ENCODE measurements around the gene S100P.

The S100P gene

DNA sequence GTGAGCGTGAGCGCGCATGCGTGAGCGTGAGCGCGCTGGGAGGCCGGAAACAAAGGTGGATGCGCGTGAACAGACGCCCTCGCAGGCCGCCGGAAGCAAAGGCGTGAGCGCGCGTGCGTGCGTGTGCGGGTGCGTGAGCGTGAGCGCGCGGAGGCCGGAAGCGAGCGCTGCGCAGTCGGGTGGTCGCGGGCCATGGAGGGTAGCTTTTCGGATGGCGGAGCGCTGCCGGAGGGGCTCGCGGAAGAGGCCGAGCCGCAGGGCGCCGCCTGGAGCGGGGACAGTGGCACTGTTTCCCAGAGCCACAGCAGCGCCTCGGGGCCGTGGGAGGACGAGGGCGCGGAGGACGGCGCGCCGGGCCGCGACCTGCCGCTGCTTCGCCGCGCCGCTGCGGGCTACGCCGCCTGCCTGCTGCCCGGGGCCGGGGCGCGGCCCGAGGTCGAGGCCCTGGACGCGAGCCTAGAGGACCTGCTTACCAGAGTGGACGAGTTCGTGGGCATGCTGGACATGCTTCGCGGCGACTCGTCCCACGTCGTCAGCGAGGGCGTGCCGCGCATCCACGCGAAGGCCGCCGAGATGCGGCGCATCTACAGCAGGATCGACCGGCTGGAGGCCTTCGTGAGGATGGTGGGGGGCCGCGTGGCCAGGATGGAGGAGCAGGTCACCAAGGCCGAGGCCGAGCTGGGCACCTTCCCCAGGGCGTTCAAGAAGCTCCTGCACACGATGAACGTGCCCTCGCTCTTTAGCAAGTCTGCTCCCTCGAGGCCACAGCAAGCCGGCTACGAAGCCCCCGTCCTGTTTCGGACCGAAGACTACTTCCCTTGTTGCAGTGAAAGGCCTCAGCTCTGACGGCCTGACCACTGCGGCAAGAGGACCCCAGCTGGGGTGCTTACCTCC is 22.6 kb downstream of the S100P start, which contains the start of gene BLOC1S4:
Gene BLOC1S4, plus strand, starts transcription at position 157 of the 894 bp plus-strand sequence. Its CDS starts 36 bp downstream, at position 193.
- Histone ChIP-seq H3K36me3 (ENCODE audit: insufficient read depth, low read length) (no peaks in the 10 kb centered on the region; the same call in 1 of the 2 replicates), H4K20me1 (ENCODE audit: insufficient read depth, low read length) (no peaks in the 10 kb centered on the region), H3K9me3 (ENCODE audit: low read length) (0 out of 2 replicates have a peak, but pooled peaks cover under 1% of the 10 kb centered on the region), H3K4me2 (ENCODE audit: low read length) (peak within 1 kb of the TSS; percentile 78), H3F3A (ENCODE audit: insufficient read depth, low read length) (no peaks in the 10 kb centered on the region), H3K27me3 (ENCODE audit: insufficient read depth, low read length) (no peaks in the 10 kb centered on the region), H3K27ac (ENCODE audit: low read depth, low read length, poor library complexity, severe bottlenecking) (no peak within 1 kb of the TSS), H3K4me1 (ENCODE audit: insufficient read depth, low read length, severe bottlenecking) (peaks cover 17% of the 10 kb centered on the region), H3K9ac (ENCODE audit: low read length) (peak within 1 kb of the TSS; percentile 83), H3K4me3 (ENCODE audit: low read depth, low read length, poor library complexity, severe bottlenecking) (peak within 1 kb of the TSS; percentile 83), H3K9me2 (ENCODE audit: low read depth, low read length) (no peaks in the 10 kb centered on the region), H3K79me2 (ENCODE audit: insufficient read depth, low read length) (no peaks in the 10 kb centered on the region), H2AFZ (ENCODE audit: low read length) (peak within 1 kb of the TSS; percentile 74; the same call in 1 of the 2 replicates)
- TF ChIP-seq EZH2 (IDR thresholded peaks at IDR 0.05; ENCODE audit: borderline replicate concordance, low read length): no peak
- TF ChIP-seq, protein P1, sequence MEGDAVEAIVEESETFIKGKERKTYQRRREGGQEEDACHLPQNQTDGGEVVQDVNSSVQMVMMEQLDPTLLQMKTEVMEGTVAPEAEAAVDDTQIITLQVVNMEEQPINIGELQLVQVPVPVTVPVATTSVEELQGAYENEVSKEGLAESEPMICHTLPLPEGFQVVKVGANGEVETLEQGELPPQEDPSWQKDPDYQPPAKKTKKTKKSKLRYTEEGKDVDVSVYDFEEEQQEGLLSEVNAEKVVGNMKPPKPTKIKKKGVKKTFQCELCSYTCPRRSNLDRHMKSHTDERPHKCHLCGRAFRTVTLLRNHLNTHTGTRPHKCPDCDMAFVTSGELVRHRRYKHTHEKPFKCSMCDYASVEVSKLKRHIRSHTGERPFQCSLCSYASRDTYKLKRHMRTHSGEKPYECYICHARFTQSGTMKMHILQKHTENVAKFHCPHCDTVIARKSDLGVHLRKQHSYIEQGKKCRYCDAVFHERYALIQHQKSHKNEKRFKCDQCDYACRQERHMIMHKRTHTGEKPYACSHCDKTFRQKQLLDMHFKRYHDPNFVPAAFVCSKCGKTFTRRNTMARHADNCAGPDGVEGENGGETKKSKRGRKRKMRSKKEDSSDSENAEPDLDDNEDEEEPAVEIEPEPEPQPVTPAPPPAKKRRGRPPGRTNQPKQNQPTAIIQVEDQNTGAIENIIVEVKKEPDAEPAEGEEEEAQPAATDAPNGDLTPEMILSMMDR (IDR thresholded peaks at IDR 0.05; ENCODE audit: low read length): no peak

DNA sequence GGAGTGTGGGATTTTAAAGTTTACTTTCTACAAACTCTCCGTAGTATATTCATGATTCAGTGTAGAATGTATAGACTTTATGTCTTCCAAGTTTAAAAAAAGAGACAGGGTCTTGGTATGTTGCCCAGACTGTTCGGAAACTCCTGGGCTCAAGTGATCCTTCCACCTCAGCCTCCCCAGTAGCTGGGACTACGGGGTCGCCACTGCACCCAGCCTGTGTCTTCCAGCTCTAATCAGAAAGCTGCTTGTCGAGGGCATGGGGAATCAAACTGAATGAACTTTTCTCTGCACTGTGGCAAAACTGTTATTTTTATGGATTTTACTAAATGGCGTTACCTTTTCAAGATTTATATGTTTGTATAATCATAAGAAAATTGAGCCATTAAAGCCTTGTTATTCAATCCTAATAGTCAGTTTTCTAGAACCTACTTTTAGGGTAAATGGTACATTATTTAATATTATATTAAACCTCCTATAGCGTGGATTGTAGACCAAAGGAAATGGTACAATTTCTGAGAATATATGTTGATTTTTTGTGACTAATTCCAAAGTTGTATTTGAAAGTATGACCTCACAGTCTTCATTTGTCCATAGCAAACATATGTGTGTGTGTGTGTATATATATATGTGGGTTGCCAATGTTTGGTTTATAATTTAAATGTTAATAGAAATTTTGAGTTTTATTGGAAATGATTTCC is 23.4 kb downstream of the S100P start:
- Histone ChIP-seq H3K36me3 (ENCODE audit: insufficient read depth, low read length) (no peaks in the 10 kb centered on the region; the same call in 1 of the 2 replicates), H3K9ac (ENCODE audit: low read length) (peak overlapping the region; percentile 83), H2AFZ (ENCODE audit: low read length) (no peak overlapping the region), H3K9me3 (ENCODE audit: low read length) (no peaks in the 10 kb centered on the region), H3K79me2 (ENCODE audit: insufficient read depth, low read length) (no peaks in the 10 kb centered on the region), H3K27me3 (ENCODE audit: insufficient read depth, low read length) (no peaks in the 10 kb centered on the region), H3K4me1 (ENCODE audit: insufficient read depth, low read length, severe bottlenecking) (peaks cover 17% of the 10 kb centered on the region), H3K4me2 (ENCODE audit: low read length) (peak overlapping the region; percentile 78), H3F3A (ENCODE audit: insufficient read depth, low read length) (no peaks in the 10 kb centered on the region), H3K27ac (ENCODE audit: low read depth, low read length, poor library complexity, severe bottlenecking) (no peak overlapping the region), H3K4me3 (ENCODE audit: low read depth, low read length, poor library complexity, severe bottlenecking) (peak overlapping the region; percentile 83), H3K9me2 (ENCODE audit: low read depth, low read length) (no peaks in the 10 kb centered on the region), H4K20me1 (ENCODE audit: insufficient read depth, low read length) (no peaks in the 10 kb centered on the region)
- TF ChIP-seq EZH2 (IDR thresholded peaks at IDR 0.05; ENCODE audit: borderline replicate concordance, low read length): no peak
- TF ChIP-seq, protein P1 (IDR thresholded peaks at IDR 0.05; ENCODE audit: low read length): no peak

DNA sequence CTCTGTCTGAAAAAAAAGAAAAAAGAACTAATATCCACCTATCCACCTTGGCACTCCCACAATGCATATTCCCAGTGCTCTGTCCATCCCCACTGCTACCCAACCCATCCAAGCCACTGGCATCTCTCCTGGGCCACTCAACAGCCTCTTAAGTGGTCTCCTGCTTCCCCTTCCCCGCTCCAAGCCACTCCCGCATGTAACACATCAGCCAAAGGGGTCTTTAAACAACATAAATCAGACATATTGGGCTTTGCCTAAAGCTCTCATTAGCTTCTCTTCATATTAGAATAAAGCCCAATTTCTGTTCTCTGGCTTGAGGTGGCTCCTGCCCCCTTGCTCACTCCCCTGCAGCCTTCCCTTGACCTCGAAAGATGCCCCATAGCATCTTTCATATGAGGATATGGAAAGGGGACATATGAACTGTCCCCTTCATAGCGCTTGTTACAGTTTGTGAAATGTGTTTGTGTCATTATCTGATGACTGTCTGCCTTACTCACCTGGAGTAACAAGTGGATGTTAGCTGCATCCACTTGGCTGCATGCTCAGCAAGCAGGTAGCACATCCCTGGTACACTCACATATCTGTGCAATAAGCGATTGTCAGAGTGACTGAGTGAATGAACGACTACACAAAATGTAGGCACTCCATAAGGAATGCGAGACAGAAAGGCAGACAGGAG is 25.4 kb downstream of the S100P start:
- H3K79me2 ChIP-seq (ENCODE audit: insufficient read depth, low read length): no peaks in the 10 kb centered on the region
- H3K27me3 ChIP-seq (ENCODE audit: insufficient read depth, low read length): no peaks in the 10 kb centered on the region
- H3K4me3 ChIP-seq (ENCODE audit: low read depth, low read length, poor library complexity, severe bottlenecking): no peak overlapping the region
- H3K9me2 ChIP-seq (ENCODE audit: low read depth, low read length): no peaks in the 10 kb centered on the region
- no peaks in the 10 kb centered on the region for H3K9me3 ChIP-seq (ENCODE audit: low read length)
- no peak overlapping the region for H2AFZ ChIP-seq (ENCODE audit: low read length)
- no peak overlapping the region for H3K27ac ChIP-seq (ENCODE audit: low read depth, low read length, poor library complexity, severe bottlenecking)
- no peak overlapping the region for H3K4me2 ChIP-seq (ENCODE audit: low read length)
- no peak overlapping the region for H3K9ac ChIP-seq (ENCODE audit: low read length)
- no peaks in the 10 kb centered on the region; the same call in 1 of the 2 replicates for H3K36me3 ChIP-seq (ENCODE audit: insufficient read depth, low read length)
- peaks cover 17% of the 10 kb centered on the region for H3K4me1 ChIP-seq (ENCODE audit: insufficient read depth, low read length, severe bottlenecking)
- H4K20me1 ChIP-seq (ENCODE audit: insufficient read depth, low read length): no peaks in the 10 kb centered on the region
- TF ChIP-seq, protein P1 (IDR thresholded peaks at IDR 0.05; ENCODE audit: low read length): no peak
- TF ChIP-seq EZH2 (IDR thresholded peaks at IDR 0.05; ENCODE audit: borderline replicate concordance, low read length): no peak
- no peaks in the 10 kb centered on the region for H3F3A ChIP-seq (ENCODE audit: insufficient read depth, low read length)

Data from OCI-LY1 (cell line).